ENCODE measurements around the gene SLC8A3.
A peak's percentile ranks its signal among the peaks of the same experiment; 100 is the strongest.

The SLC8A3 gene

GRCh38 chr14:70189456-70190077 lies 816 bp upstream of the SLC8A3 start:
- DNase-seq (ENCODE audit: low read depth) = no peak

GRCh38 chr14:70188322-70188658 lies 461 bp downstream of the SLC8A3 start:
- peak overlapping the region; percentile 56 for H3K4me3 ChIP-seq (ENCODE audit: low read length)
- DNase-seq (ENCODE audit: low read depth) = no peak
- no peak for TF ChIP-seq CTCF (conservative IDR thresholded peaks at IDR 0.05; ENCODE audit: low read depth, low read length)

More at GRCh38 chr14:70189456-70190077, 816 bp upstream of the SLC8A3 start:
- TF ChIP-seq CTCF (conservative IDR thresholded peaks at IDR 0.05; ENCODE audit: low read depth, low read length) = no peak
- peak overlapping the region; percentile 56 for H3K4me3 ChIP-seq (ENCODE audit: low read length)

GRCh38 chr14:70186900-70187451 lies 1.8 kb downstream of the SLC8A3 start:
- peak overlapping the region; percentile 56 for H3K4me3 ChIP-seq (ENCODE audit: low read length)
- TF ChIP-seq CTCF (conservative IDR thresholded peaks at IDR 0.05; ENCODE audit: low read depth, low read length) = no peak
- DNase-seq (ENCODE audit: low read depth) = no peak

- TF ChIP-seq CTCF (conservative IDR thresholded peaks at IDR 0.05; ENCODE audit: low read depth, low read length) = no peak
- no peak for DNase-seq (ENCODE audit: low read depth)
- H3K4me3 ChIP-seq (ENCODE audit: low read length) = no peak overlapping the region
These were observed 4.8 kb downstream of the SLC8A3 start for GRCh38 chr14:70183991-70184390.

GRCh38 chr14:70181276-70181675 lies 7.5 kb downstream of the SLC8A3 start:
- H3K4me3 ChIP-seq (ENCODE audit: low read length) = no peak overlapping the region
- TF ChIP-seq CTCF (conservative IDR thresholded peaks at IDR 0.05; ENCODE audit: low read depth, low read length) = no peak
- no peak for DNase-seq (ENCODE audit: low read depth)

GRCh38 chr14:70180718-70181117 lies 8.0 kb downstream of the SLC8A3 start:
- no peak for DNase-seq (ENCODE audit: low read depth)
- TF ChIP-seq CTCF (conservative IDR thresholded peaks at IDR 0.05; ENCODE audit: low read depth, low read length) = no peak
- H3K4me3 ChIP-seq (ENCODE audit: low read length) = no peak overlapping the region

GRCh38 chr14:70177081-70177800 lies 11.5 kb downstream of the SLC8A3 start:
- no peak overlapping the region for H3K4me3 ChIP-seq (ENCODE audit: low read length)
- no peak for TF ChIP-seq CTCF (conservative IDR thresholded peaks at IDR 0.05; ENCODE audit: low read depth, low read length)
- DNase-seq (ENCODE audit: low read depth) = no peak

All from retinal pigment epithelial cell (primary cell).